Measurements from ENCODE around the gene BST1.

Gene BST1

DNA sequence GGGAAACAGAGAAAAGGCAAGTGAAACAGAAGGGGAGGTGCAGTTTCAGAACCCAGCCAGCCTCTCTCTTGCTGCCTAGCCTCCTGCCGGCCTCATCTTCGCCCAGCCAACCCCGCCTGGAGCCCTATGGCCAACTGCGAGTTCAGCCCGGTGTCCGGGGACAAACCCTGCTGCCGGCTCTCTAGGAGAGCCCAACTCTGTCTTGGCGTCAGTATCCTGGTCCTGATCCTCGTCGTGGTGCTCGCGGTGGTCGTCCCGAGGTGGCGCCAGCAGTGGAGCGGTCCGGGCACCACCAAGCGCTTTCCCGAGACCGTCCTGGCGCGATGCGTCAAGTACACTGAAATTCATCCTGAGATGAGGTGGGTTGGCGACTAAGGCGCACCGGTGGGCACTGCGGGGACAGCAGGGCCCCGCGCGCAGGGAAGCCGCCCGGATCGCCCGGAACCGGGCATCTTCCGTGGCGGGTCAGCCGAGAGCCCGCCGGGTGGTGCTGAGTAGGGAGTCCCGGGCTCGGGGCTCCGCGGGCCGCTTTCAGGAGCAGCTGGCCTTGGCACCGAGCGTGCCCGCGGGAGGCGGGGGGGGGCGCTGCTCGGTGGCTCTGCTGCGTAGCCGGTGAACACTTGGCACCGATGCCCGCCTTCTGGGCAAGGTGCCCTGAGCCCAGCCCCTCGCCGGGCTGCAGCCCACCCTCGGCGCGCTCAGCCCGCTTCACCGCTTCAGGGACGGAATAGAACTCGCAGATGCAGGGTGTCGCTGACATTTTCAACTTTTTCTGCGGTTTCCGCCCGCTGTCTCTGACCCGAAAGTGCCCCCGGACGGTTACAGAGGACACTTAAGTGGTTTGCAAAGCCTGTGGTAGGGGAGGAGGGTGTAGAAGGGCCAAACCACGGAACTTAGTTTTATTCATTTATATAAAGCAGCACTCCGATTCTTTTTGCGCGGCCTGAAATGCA lies 75.7 kb downstream of the BST1 start, which contains the start of gene CD38:
Gene CD38 (plus strand): TSS at position 40 of the 953 bp plus-strand sequence. CDS start 87 bp downstream, at position 127.
- no peak for DNase-seq (ENCODE audit: low read depth in 2 of 2)

- no peak for DNase-seq (ENCODE audit: low read depth in 2 of 2)
Measured at GRCh38 chr4:15779306-15779705, 76.4 kb downstream of the BST1 start.

GRCh38 chr4:15779809-15780208 lies 76.9 kb downstream of the BST1 start:
- DNase-seq (ENCODE audit: low read depth in 2 of 2): no peak

GRCh38 chr4:15781427-15782095 lies 78.7 kb downstream of the BST1 start:
- no peak for DNase-seq (ENCODE audit: low read depth in 2 of 2)

Data from activated CD8-positive, alpha-beta memory T cell treated with anti-CD3 and anti-CD28 coated beads for 4 hours (primary cell).